ENCODE results near the gene SEPTIN1. TPM values are rescaled to one million over a fixed set of nuclear protein-coding genes. Genes with fewer than 3 reads are reported as not detected.
"Not testable (repeated sequence)": the region's sequence is repeated elsewhere in the genome, so short reads cannot be mapped to it uniquely, and the experiment has no call there.

The SEPTIN1 gene
- total RNA-seq, 2 donors from 2014 or later: 1.1 to 2.3 TPM

GRCh38 chr16:30346286-30346685 is 36.1 kb downstream of the SEPTIN1 start:
- H3K27me3 ChIP-seq (ENCODE audit: control insufficient read depth, insufficient read depth, low read length, poor library complexity, severe bottlenecking): no peaks in the 10 kb centered on the region
- H3K27ac ChIP-seq (ENCODE audit: low read depth, low read length): no peak overlapping the region
- H3K4me3 Mint-ChIP-seq: no peak overlapping the region
- H3K9ac ChIP-seq (ENCODE audit: extremely low read depth, low read length, poor library complexity, severe bottlenecking): no peak overlapping the region
- no peak overlapping the region for H3K4me3 ChIP-seq (ENCODE audit: low read length)
- H3K36me3 ChIP-seq (ENCODE audit: control insufficient read depth, insufficient read depth, low read length): peaks cover 18% of the 10 kb centered on the region
- H3K4me1 Mint-ChIP-seq: no peaks in the 10 kb centered on the region
- H3K9me3 ChIP-seq (ENCODE audit: control insufficient read depth, low read length): no peaks in the 10 kb centered on the region
- H3K27me3 Mint-ChIP-seq (ENCODE audit: insufficient read depth): no peaks in the 10 kb centered on the region
- WGBS, 2 experiments (ENCODE audit: insufficient coverage in 1 of 2, insufficient read length in 1 of 2): 83 to 87% methylated on average over 3 of the region's 3 CpGs
- H3K27ac Mint-ChIP-seq: no peak overlapping the region
- no peaks in the 10 kb centered on the region for H3K9me3 Mint-ChIP-seq
- no peaks in the 10 kb centered on the region for H3K4me1 ChIP-seq (ENCODE audit: control insufficient read depth, insufficient read depth, low read length)
- peaks cover 19% of the 10 kb centered on the region for H3K36me3 Mint-ChIP-seq (ENCODE audit: low read depth)
- no peak for DNase-seq
- TF ChIP-seq, protein P1, sequence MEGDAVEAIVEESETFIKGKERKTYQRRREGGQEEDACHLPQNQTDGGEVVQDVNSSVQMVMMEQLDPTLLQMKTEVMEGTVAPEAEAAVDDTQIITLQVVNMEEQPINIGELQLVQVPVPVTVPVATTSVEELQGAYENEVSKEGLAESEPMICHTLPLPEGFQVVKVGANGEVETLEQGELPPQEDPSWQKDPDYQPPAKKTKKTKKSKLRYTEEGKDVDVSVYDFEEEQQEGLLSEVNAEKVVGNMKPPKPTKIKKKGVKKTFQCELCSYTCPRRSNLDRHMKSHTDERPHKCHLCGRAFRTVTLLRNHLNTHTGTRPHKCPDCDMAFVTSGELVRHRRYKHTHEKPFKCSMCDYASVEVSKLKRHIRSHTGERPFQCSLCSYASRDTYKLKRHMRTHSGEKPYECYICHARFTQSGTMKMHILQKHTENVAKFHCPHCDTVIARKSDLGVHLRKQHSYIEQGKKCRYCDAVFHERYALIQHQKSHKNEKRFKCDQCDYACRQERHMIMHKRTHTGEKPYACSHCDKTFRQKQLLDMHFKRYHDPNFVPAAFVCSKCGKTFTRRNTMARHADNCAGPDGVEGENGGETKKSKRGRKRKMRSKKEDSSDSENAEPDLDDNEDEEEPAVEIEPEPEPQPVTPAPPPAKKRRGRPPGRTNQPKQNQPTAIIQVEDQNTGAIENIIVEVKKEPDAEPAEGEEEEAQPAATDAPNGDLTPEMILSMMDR (conservative IDR thresholded peaks at IDR 0.05): no peak

- H3K27ac ChIP-seq (ENCODE audit: low read depth, low read length); H3K4me1 ChIP-seq (ENCODE audit: control insufficient read depth, insufficient read depth, low read length); H3K9ac ChIP-seq (ENCODE audit: extremely low read depth, low read length, poor library complexity, severe bottlenecking); H3K27me3 ChIP-seq (ENCODE audit: control insufficient read depth, insufficient read depth, low read length, poor library complexity, severe bottlenecking); H3K4me1 Mint-ChIP-seq; H3K4me3 Mint-ChIP-seq; H3K4me3 ChIP-seq (ENCODE audit: low read length); H3K9me3 Mint-ChIP-seq; H3K36me3 ChIP-seq (ENCODE audit: control insufficient read depth, insufficient read depth, low read length); H3K9me3 ChIP-seq (ENCODE audit: control insufficient read depth, low read length); H3K36me3 Mint-ChIP-seq (ENCODE audit: low read depth); H3K27ac Mint-ChIP-seq; H3K27me3 Mint-ChIP-seq (ENCODE audit: insufficient read depth); DNase-seq: not testable (repeated sequence)
- 93% methylated on average over 11 of the region's 11 CpGs; no CpG with 5 or more reads in 1 of the 2 experiments for WGBS, 2 experiments (ENCODE audit: insufficient coverage in 1 of 2, insufficient read length in 1 of 2)
Measured at GRCh38 chr16:30343491-30343820, 38.9 kb downstream of the SEPTIN1 start.

- Mint-ChIP-seq H3K36me3 (ENCODE audit: low read depth) (peaks cover 2% of the 10 kb centered on the region), H3K27me3 (ENCODE audit: insufficient read depth) (no peaks in the 10 kb centered on the region), H3K27ac (no peak overlapping the region), H3K4me1 (no peaks in the 10 kb centered on the region), H3K4me3 (no peak overlapping the region), H3K9me3 (no peaks in the 10 kb centered on the region)
- H3K4me1 ChIP-seq (ENCODE audit: control insufficient read depth, insufficient read depth, low read length): no peaks in the 10 kb centered on the region
- no peaks in the 10 kb centered on the region for H3K9me3 ChIP-seq (ENCODE audit: control insufficient read depth, low read length)
- WGBS, 2 experiments (ENCODE audit: insufficient coverage in 1 of 2, insufficient read length in 1 of 2): 94 to 95% methylated on average over 28 to 32 of the region's 32 CpGs
- no peaks in the 10 kb centered on the region for H3K27me3 ChIP-seq (ENCODE audit: control insufficient read depth, insufficient read depth, low read length, poor library complexity, severe bottlenecking)
- no peaks in the 10 kb centered on the region for H3K36me3 ChIP-seq (ENCODE audit: control insufficient read depth, insufficient read depth, low read length)
- TF ChIP-seq, protein P1 (conservative IDR thresholded peaks at IDR 0.05): no peak
- no peak overlapping the region for H3K27ac ChIP-seq (ENCODE audit: low read depth, low read length)
- H3K4me3 ChIP-seq (ENCODE audit: low read length): no peak overlapping the region
- no peak for DNase-seq
- H3K9ac ChIP-seq (ENCODE audit: extremely low read depth, low read length, poor library complexity, severe bottlenecking): no peak overlapping the region
Measured at GRCh38 chr16:30342751-30343490, 39.4 kb downstream of the SEPTIN1 start.

GRCh38 chr16:30341971-30342370 is 40.4 kb downstream of the SEPTIN1 start:
- not testable (repeated sequence) for H3K36me3 Mint-ChIP-seq (ENCODE audit: low read depth); H3K4me1 ChIP-seq (ENCODE audit: control insufficient read depth, insufficient read depth, low read length); H3K36me3 ChIP-seq (ENCODE audit: control insufficient read depth, insufficient read depth, low read length); H3K27ac Mint-ChIP-seq; H3K4me1 Mint-ChIP-seq; H3K9ac ChIP-seq (ENCODE audit: extremely low read depth, low read length, poor library complexity, severe bottlenecking); H3K9me3 ChIP-seq (ENCODE audit: control insufficient read depth, low read length); H3K27ac ChIP-seq (ENCODE audit: low read depth, low read length); H3K4me3 Mint-ChIP-seq; DNase-seq; H3K27me3 ChIP-seq (ENCODE audit: control insufficient read depth, insufficient read depth, low read length, poor library complexity, severe bottlenecking); H3K4me3 ChIP-seq (ENCODE audit: low read length); H3K27me3 Mint-ChIP-seq (ENCODE audit: insufficient read depth); H3K9me3 Mint-ChIP-seq
- 89 to 96% methylated on average over 4 to 8 of the region's 8 CpGs for WGBS, 2 experiments (ENCODE audit: insufficient coverage in 1 of 2, insufficient read length in 1 of 2)
